PFSK-1 (cell line): Measurements from ENCODE around the gene CCDC106.

Experiments
- FOXP2 ChIP-seq: optimal IDR thresholded peaks from 2 replicates; pipeline ENCODE3; 2011; ENCODE audit warnings: borderline replicate concordance, control low read depth, inconsistent platforms; ENCODE audit not compliant: insufficient read depth; ENCODE audit errors: extremely low read length, extremely low read depth
- POLR2AphosphoS5 ChIP-seq: IDR thresholded peaks from 2 replicates; pipeline ENCODE4 v1.6.1; 2012; ENCODE audit warnings: low read depth, mild to moderate bottlenecking, control low read depth, low read length, moderate library complexity
- SIN3A ChIP-seq: IDR thresholded peaks from 2 replicates; pipeline ENCODE4 v1.6.1; 2012; ENCODE audit warnings: mild to moderate bottlenecking, low read length, moderate library complexity, borderline replicate concordance; ENCODE audit not compliant: insufficient read depth
- TAF1 ChIP-seq: IDR thresholded peaks from 2 replicates; pipeline ENCODE4 v1.6.1; 2012; ENCODE audit warnings: low read length, control low read depth, borderline replicate concordance; ENCODE audit not compliant: insufficient read depth
- TF ChIP-seq, protein P1 (sequence below), 2 experiments: IDR thresholded peaks; 2 replicates each; pipeline versions ENCODE4 v1.6.1 to v1.8.0; 2011 to 2012; ENCODE audit warnings: low read depth in 2 of 2, low read length in 2 of 2, control low read depth in 1 of 2, inconsistent platforms in 1 of 2, mild to moderate bottlenecking in 1 of 2, moderate library complexity in 1 of 2; ENCODE audit not compliant: insufficient read depth in 1 of 2

The CCDC106 gene

DNA sequence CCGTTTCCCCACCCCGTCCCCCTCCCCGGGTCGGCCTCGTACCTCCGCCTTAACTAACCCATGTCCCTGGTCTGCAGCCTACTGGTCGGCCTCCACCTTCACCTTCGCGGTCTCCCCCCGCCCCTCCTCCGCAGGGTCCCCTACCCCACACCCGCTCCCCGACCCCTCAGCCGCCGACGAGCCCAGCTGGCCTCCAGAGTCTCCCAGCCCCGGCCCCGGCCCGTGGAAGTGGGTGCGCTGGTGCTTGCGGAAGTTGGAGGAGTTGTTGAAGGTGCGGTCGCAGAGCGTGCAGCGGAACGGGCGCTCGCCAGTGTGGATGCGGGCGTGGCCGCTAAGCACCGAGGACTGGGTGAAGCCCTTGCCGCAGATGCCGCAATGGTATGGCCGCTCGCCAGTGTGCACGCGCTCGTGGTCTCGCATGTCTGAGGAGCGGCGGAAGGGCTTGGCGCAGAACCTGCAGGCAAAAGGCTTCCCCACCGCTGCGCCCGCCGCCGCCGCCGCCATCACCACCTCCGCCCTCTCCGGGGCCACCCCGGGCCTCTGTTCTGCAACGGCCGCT lies 26.3 kb upstream of the CCDC106 start:
- no peak for TF ChIP-seq POLR2AphosphoS5
- no peak for TF ChIP-seq FOXP2
- TF ChIP-seq, protein P1, sequence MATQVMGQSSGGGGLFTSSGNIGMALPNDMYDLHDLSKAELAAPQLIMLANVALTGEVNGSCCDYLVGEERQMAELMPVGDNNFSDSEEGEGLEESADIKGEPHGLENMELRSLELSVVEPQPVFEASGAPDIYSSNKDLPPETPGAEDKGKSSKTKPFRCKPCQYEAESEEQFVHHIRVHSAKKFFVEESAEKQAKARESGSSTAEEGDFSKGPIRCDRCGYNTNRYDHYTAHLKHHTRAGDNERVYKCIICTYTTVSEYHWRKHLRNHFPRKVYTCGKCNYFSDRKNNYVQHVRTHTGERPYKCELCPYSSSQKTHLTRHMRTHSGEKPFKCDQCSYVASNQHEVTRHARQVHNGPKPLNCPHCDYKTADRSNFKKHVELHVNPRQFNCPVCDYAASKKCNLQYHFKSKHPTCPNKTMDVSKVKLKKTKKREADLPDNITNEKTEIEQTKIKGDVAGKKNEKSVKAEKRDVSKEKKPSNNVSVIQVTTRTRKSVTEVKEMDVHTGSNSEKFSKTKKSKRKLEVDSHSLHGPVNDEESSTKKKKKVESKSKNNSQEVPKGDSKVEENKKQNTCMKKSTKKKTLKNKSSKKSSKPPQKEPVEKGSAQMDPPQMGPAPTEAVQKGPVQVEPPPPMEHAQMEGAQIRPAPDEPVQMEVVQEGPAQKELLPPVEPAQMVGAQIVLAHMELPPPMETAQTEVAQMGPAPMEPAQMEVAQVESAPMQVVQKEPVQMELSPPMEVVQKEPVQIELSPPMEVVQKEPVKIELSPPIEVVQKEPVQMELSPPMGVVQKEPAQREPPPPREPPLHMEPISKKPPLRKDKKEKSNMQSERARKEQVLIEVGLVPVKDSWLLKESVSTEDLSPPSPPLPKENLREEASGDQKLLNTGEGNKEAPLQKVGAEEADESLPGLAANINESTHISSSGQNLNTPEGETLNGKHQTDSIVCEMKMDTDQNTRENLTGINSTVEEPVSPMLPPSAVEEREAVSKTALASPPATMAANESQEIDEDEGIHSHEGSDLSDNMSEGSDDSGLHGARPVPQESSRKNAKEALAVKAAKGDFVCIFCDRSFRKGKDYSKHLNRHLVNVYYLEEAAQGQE (IDR thresholded peaks at IDR 0.05; ENCODE audit: insufficient read depth in 1 of 2, low read depth in 2 of 2, low read length in 2 of 2): no peak
- TF ChIP-seq SIN3A: no peak
- no peak for TF ChIP-seq TAF1

DNA sequence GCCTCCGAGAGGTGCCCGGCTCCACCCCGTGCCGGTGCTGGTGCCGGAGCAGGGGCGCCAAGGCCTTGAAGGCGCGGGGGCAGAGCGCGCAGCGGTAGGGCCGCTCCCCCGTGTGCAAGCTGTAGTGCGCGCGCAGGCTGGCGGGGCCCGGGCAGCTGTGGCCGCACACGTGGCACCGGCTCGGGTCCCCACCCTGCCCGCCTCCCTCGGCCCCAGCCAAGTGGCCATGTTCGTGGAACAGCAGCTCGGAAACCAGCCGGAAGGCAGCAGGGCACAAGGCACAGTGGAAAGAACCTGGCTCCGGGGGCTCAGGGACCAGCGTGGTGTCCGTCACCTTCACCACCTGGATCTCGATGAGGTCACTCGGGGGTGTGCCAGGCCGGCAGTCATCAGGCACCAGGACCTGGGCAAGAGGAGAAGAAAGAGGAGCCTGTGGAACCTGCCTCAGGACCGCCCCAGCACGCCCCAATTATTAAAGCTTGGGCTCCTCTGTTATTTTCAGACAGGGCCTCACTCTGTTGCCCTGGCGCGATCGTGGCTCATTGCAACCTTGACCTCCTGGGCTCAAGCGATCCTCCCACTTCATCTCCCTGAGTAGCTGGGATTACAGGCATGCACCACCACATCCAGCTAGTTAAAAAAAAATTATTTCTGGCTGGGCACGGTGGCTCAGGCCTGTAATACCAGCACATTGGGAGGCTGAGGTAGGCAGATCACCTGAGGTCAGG lies 25.6 kb upstream of the CCDC106 start:
- TF ChIP-seq, protein P1 (IDR thresholded peaks at IDR 0.05; ENCODE audit: insufficient read depth in 1 of 2, low read depth in 2 of 2, low read length in 2 of 2): no peak
- TF ChIP-seq FOXP2: no peak
- TF ChIP-seq SIN3A: no peak
- no peak for TF ChIP-seq POLR2AphosphoS5
- no peak for TF ChIP-seq TAF1

- TF ChIP-seq SIN3A (no peak), TAF1 (no peak), POLR2AphosphoS5 (no peak), FOXP2 (no peak)
- TF ChIP-seq, protein P1 (IDR thresholded peaks at IDR 0.05; ENCODE audit: insufficient read depth in 1 of 2, low read depth in 2 of 2, low read length in 2 of 2): no peak
These were observed 24.9 kb upstream of the CCDC106 start for GRCh38 chr19:55623130-55623529.

GRCh38 chr19:55623561-55623960 lies 24.5 kb upstream of the CCDC106 start:
- TF ChIP-seq, protein P1 (IDR thresholded peaks at IDR 0.05; ENCODE audit: insufficient read depth in 1 of 2, low read depth in 2 of 2, low read length in 2 of 2): no peak
